Motor neuron (in vitro differentiated cells): ENCODE measurements around the gene RGL1. TPM values are rescaled to one million over a fixed set of nuclear protein-coding genes. Genes with fewer than 3 reads are reported as not detected.
A peak's percentile ranks its signal among the peaks of the same experiment; 100 is the strongest.

ENCODE experiments used
- ATAC-seq, 8 experiments: fragments of 200-7000 bp; cut with Tn5 transposase; replicated peaks in 6 of 8; 2 replicates each; pipeline ENCODE4 v1.8.0; 2021; ENCODE audit warnings: mild to moderate bottlenecking in 8 of 8, moderate library complexity in 8 of 8
- H3K27ac ChIP-seq, 2 donors: fragments of 250-450 bp; sonication (Bioruptor Pico); 2 replicates each; pipeline ENCODE4 v1.9.0; 2021; ENCODE audit warnings: antibody characterized with exemption in 2 of 2, mild to moderate bottlenecking in 2 of 2, moderate library complexity in 1 of 2
- H3K4me1 ChIP-seq, 2 donors: fragments of 250-450 bp; sonication (Bioruptor Pico); replicated peaks in 1 of 2; 2 replicates each; pipeline ENCODE4 v1.6.1; 2021; ENCODE audit warnings: antibody characterized with exemption in 2 of 2, mild to moderate bottlenecking in 2 of 2, moderate library complexity in 1 of 2
- H3K4me3 ChIP-seq, 5 donors: fragments of 250-450 bp; sonication (Bioruptor Pico); 2 replicates each; pipeline ENCODE4 v1.9.0; 2021; ENCODE audit warnings: antibody characterized with exemption in 5 of 5, mild to moderate bottlenecking in 5 of 5, moderate library complexity in 4 of 5
- WGBS, 10 experiments: fragments of 450-650 bp; shearing (Covaris generic); methylation state at CpG; one replicate each; pipeline ENCODE4 v1.0.0; 2022; 5-methylcytosine and 5-hydroxymethylcytosine counted together
- in situ Hi-C, 9 experiments: fragments of 400-800 bp; cut with MboI; loops; one replicate each; pipeline ENCODE4 v1.15.0; 2021; ENCODE audit warnings: low sequenced_read_pairs in 9 of 9, low pct_unique_long_range_greater_than_20kb in 2 of 9; ENCODE audit not compliant: unreplicated experiment in 9 of 9
- total RNA-seq, 8 experiments: library from RNA; unstranded; fragments of 300-600 nt; gene quantifications; 2 replicates each; pipeline versions ENCODE4 v1.2.3 to v1.2.4, GENCODE V29; 2022

The RGL1 gene
- total RNA-seq, 8 experiments from 2014 or later: 8.4 to 92.5 (median 18.0) TPM

GRCh38 chr1:183882335-183883167, 77.6 kb downstream of the RGL1 start:
- WGBS, 10 experiments: 81 to 100% (median 93%) methylated on average over 1 to 8 of the region's 8 CpGs
- Histone ChIP-seq H3K27ac (no peak overlapping the region), H3K4me3 (no peak overlapping the region), H3K4me1 (peaks cover 10 to 33% of the 10 kb centered on the region in 2 donors)
- in situ Hi-C loops: no loop called here
- ATAC-seq: no peak

GRCh38 chr1:183883623-183884022, 78.7 kb downstream of the RGL1 start:
- ATAC-seq: no peak
- Histone ChIP-seq H3K4me3 (no peak overlapping the region), H3K27ac (no peak overlapping the region), H3K4me1 (peaks cover 8 to 30% of the 10 kb centered on the region in 2 donors)
- in situ Hi-C loops: no loop called here
- 19 to 100% (median 85%) methylated on average over 1 to 5 of the region's 5 CpGs; no CpG with 5 or more reads in 4 of the 10 experiments for WGBS, 10 experiments

GRCh38 chr1:183884526-183884925, 79.6 kb downstream of the RGL1 start:
- H3K4me3 ChIP-seq: no peak overlapping the region
- in situ Hi-C loops: no loop called here
- H3K27ac ChIP-seq: no peak overlapping the region
- no peak for ATAC-seq
- WGBS, 10 experiments: 51 to 100% (median 96%) methylated on average over 1 to 4 of the region's 4 CpGs
- peaks cover 8 to 26% of the 10 kb centered on the region in 2 donors for H3K4me1 ChIP-seq

GRCh38 chr1:183885142-183885735, 80.3 kb downstream of the RGL1 start:
- Histone ChIP-seq H3K4me1 (peaks cover 8 to 19% of the 10 kb centered on the region in 2 donors), H3K4me3 (no peak overlapping the region), H3K27ac (no peak overlapping the region)
- WGBS, 10 experiments: 83 to 100% (median 100%) methylated on average over 1 of the region's 1 CpG
- ATAC-seq: peak in 3 of 8 experiments; percentile 3 to 18 (median 13)
- in situ Hi-C loops: no loop called here

- in situ Hi-C loops: no loop called here
- no peak overlapping the region for H3K27ac ChIP-seq
- H3K4me3 ChIP-seq: no peak overlapping the region
- 72 to 100% (median 87%) methylated on average over 1 to 3 of the region's 3 CpGs for WGBS, 10 experiments
- no peak for ATAC-seq
- H3K4me1 ChIP-seq: peaks cover 8 to 10% of the 10 kb centered on the region in 2 donors
Observed at GRCh38 chr1:183886083-183886828, 81.3 kb downstream of the RGL1 start.

- peak in 2 of 8 experiments; percentile 36 to 38 for ATAC-seq
- H3K4me3 ChIP-seq: no peak overlapping the region
- H3K4me1 ChIP-seq: peaks cover 3 to 4% of the 10 kb centered on the region in 2 donors
- in situ Hi-C loops: no loop called here
- H3K27ac ChIP-seq: no peak overlapping the region
Observed at GRCh38 chr1:183886853-183887252, 81.9 kb downstream of the RGL1 start.

- H3K27ac ChIP-seq: no peak overlapping the region
Observed at GRCh38 chr1:183887826-183888819, 83.2 kb downstream of the RGL1 start.

GRCh38 chr1:183889095-183889494, 84.2 kb downstream of the RGL1 start:
- Histone ChIP-seq H3K4me3 (no peak overlapping the region), H3K4me1 (no peaks in the 10 kb centered on the region), H3K27ac (no peak overlapping the region)
- no peak for ATAC-seq
- 33 to 100% (median 90%) methylated on average over 1 to 2 of the region's 2 CpGs; no CpG with 5 or more reads in 2 of the 10 experiments for WGBS, 10 experiments
- in situ Hi-C loops: no loop called here

More at GRCh38 chr1:183887826-183888819, 83.2 kb downstream of the RGL1 start:
- in situ Hi-C loops: no loop called here
- 17 to 100% (median 94%) methylated on average over 1 to 9 of the region's 9 CpGs for WGBS, 10 experiments
- peak in 2 of 8 experiments; percentile 28 to 61 for ATAC-seq
- Histone ChIP-seq H3K4me1 (no peaks in the 10 kb centered on the region), H3K4me3 (no peak overlapping the region)

GRCh38 chr1:183891158-183891856, 86.4 kb downstream of the RGL1 start:
- no peak for ATAC-seq
- no peak overlapping the region for H3K4me3 ChIP-seq
- H3K4me1 ChIP-seq: no peaks in the 10 kb centered on the region
- 42 to 100% (median 86%) methylated on average over 1 to 3 of the region's 3 CpGs; no CpG with 5 or more reads in 2 of the 10 experiments for WGBS, 10 experiments
- in situ Hi-C loops: no loop called here
- H3K27ac ChIP-seq: no peak overlapping the region

GRCh38 chr1:183892351-183892793, 87.5 kb downstream of the RGL1 start:
- Histone ChIP-seq H3K4me3 (no peak overlapping the region), H3K27ac (no peak overlapping the region), H3K4me1 (no peaks in the 10 kb centered on the region)
- in situ Hi-C loops: no loop called here
- peak in 3 of 8 experiments; percentile 15 to 77 (median 63) for ATAC-seq

- H3K4me3 ChIP-seq: no peak overlapping the region
- ATAC-seq: peak in 2 of 8 experiments; percentile 20 to 38
- H3K4me1 ChIP-seq: no peaks in the 10 kb centered on the region
- 41 to 100% (median 70%) methylated on average over 1 to 3 of the region's 3 CpGs; no CpG with 5 or more reads in 1 of the 10 experiments for WGBS, 10 experiments
- in situ Hi-C loops: no loop called here
- no peak overlapping the region for H3K27ac ChIP-seq
Observed at GRCh38 chr1:183893561-183894289, 88.8 kb downstream of the RGL1 start.
